Sigmoid colon (tissue), 3 donors: ENCODE results near the gene RNASE7.

Experiments used
- POLR2A ChIP-seq, 2 donors: fragments of 450-650 bp; IDR thresholded peaks; one replicate each; pipeline ENCODE4 v1.6.1; 2016; ENCODE audit warnings: antibody characterized with exemption in 2 of 2, mild to moderate bottlenecking in 2 of 2, moderate library complexity in 2 of 2
- TF ChIP-seq, protein P1 (sequence below), 4 experiments: fragments of 450-650 bp in 3 of 4; fragments of 200-600 bp in 1 of 4; IDR thresholded peaks; one replicate each; pipeline ENCODE4 v1.5.1; 2016 to 2019; ENCODE audit warnings: antibody characterized with exemption in 4 of 4, mild to moderate bottlenecking in 3 of 4, moderate library complexity in 2 of 4

- TF ChIP-seq, protein P1, sequence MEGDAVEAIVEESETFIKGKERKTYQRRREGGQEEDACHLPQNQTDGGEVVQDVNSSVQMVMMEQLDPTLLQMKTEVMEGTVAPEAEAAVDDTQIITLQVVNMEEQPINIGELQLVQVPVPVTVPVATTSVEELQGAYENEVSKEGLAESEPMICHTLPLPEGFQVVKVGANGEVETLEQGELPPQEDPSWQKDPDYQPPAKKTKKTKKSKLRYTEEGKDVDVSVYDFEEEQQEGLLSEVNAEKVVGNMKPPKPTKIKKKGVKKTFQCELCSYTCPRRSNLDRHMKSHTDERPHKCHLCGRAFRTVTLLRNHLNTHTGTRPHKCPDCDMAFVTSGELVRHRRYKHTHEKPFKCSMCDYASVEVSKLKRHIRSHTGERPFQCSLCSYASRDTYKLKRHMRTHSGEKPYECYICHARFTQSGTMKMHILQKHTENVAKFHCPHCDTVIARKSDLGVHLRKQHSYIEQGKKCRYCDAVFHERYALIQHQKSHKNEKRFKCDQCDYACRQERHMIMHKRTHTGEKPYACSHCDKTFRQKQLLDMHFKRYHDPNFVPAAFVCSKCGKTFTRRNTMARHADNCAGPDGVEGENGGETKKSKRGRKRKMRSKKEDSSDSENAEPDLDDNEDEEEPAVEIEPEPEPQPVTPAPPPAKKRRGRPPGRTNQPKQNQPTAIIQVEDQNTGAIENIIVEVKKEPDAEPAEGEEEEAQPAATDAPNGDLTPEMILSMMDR (IDR thresholded peaks at IDR 0.05), result no peak
- TF ChIP-seq POLR2A (IDR thresholded peaks at IDR 0.05), result no peak
Observed at GRCh38 chr14:21019366-21019765, 22.8 kb upstream of the RNASE7 start.
